ENCODE data around the gene DYNLRB1. TPM values are rescaled to one million over a fixed set of nuclear protein-coding genes. Genes with fewer than 3 reads are reported as not detected.
"Not testable (repeated sequence)": the region's sequence is repeated elsewhere in the genome, so short reads cannot be mapped to it uniquely, and the experiment has no call there.

DYNLRB1 gene
- total RNA-seq, 1 donor from 2014 or later = 101 TPM

GRCh38 chr20:34479627-34480026, 36.6 kb upstream of the DYNLRB1 start:
- Mint-ChIP-seq H3K4me3 (no peak overlapping the region), H3K9me3 (peaks cover 20% of the 10 kb centered on the region), H3K36me3 (peaks cover 67% of the 10 kb centered on the region), H3K27me3 (ENCODE audit: low read depth) (no peaks in the 10 kb centered on the region), H3K4me1 (no peaks in the 10 kb centered on the region), H3K27ac (no peak overlapping the region)
- DNase-seq (ENCODE audit: low spot score in 2 of 2, unreplicated experiment in 2 of 2) = no peak
- TF ChIP-seq CTCF (IDR thresholded peaks at IDR 0.05; ENCODE audit: unreplicated experiment) = no peak

- not testable (repeated sequence) for H3K4me3 Mint-ChIP-seq; H3K27me3 Mint-ChIP-seq (ENCODE audit: low read depth); H3K27ac Mint-ChIP-seq; H3K4me1 Mint-ChIP-seq; DNase-seq (ENCODE audit: low spot score in 2 of 2, unreplicated experiment in 2 of 2)
- Mint-ChIP-seq H3K36me3 (peaks cover 54% of the 10 kb centered on the region), H3K9me3 (peaks cover 20% of the 10 kb centered on the region)
Measured at GRCh38 chr20:34482154-34482553, 34.1 kb upstream of the DYNLRB1 start.

GRCh38 chr20:34483585-34484220, 32.5 kb upstream of the DYNLRB1 start:
- not testable (repeated sequence) for DNase-seq (ENCODE audit: low spot score in 2 of 2, unreplicated experiment in 2 of 2); H3K4me1 Mint-ChIP-seq; H3K4me3 Mint-ChIP-seq; H3K27me3 Mint-ChIP-seq (ENCODE audit: low read depth); H3K27ac Mint-ChIP-seq
- Mint-ChIP-seq H3K36me3 (peaks cover 56% of the 10 kb centered on the region), H3K9me3 (peaks cover 20% of the 10 kb centered on the region)

GRCh38 chr20:34485068-34485634, 31.1 kb upstream of the DYNLRB1 start:
- Mint-ChIP-seq H3K36me3 (peaks cover 55% of the 10 kb centered on the region), H3K27me3 (ENCODE audit: low read depth) (no peaks in the 10 kb centered on the region), H3K4me1 (no peaks in the 10 kb centered on the region), H3K9me3 (peaks cover 20% of the 10 kb centered on the region), H3K27ac (peak overlapping the region; percentile 0), H3K4me3 (no peak overlapping the region)
- no peak for TF ChIP-seq CTCF (IDR thresholded peaks at IDR 0.05; ENCODE audit: unreplicated experiment)
- DNase-seq (ENCODE audit: low spot score in 2 of 2, unreplicated experiment in 2 of 2) = no peak

GRCh38 chr20:34491226-34491931, 24.8 kb upstream of the DYNLRB1 start:
- TF ChIP-seq CTCF (IDR thresholded peaks at IDR 0.05; ENCODE audit: unreplicated experiment) = no peak
- no peak overlapping the region for H3K4me3 Mint-ChIP-seq
- H3K27me3 Mint-ChIP-seq (ENCODE audit: low read depth) = no peaks in the 10 kb centered on the region
- H3K27ac Mint-ChIP-seq = no peak overlapping the region
- peaks cover 9% of the 10 kb centered on the region for H3K9me3 Mint-ChIP-seq
- peaks cover 55% of the 10 kb centered on the region for H3K36me3 Mint-ChIP-seq
- H3K4me1 Mint-ChIP-seq = no peaks in the 10 kb centered on the region
- DNase-seq (ENCODE audit: low spot score in 2 of 2, unreplicated experiment in 2 of 2) = no peak

- Mint-ChIP-seq H3K27me3 (ENCODE audit: low read depth) (no peaks in the 10 kb centered on the region), H3K27ac (no peak overlapping the region), H3K36me3 (peaks cover 60% of the 10 kb centered on the region), H3K4me1 (no peaks in the 10 kb centered on the region), H3K9me3 (peaks cover 9% of the 10 kb centered on the region), H3K4me3 (no peak overlapping the region)
- no peak for DNase-seq (ENCODE audit: low spot score in 2 of 2, unreplicated experiment in 2 of 2)
- no peak for TF ChIP-seq CTCF (IDR thresholded peaks at IDR 0.05; ENCODE audit: unreplicated experiment)
Measured at GRCh38 chr20:34491932-34492509, 24.2 kb upstream of the DYNLRB1 start.

Data from mesothelial cell of epicardium (in vitro differentiated cells).